Stimulated activated naive B cell treated with anti-CD40 and anti-IgM and Interleukin-4, amounts not matched to agents 10 μg/mL and 1 μg/mL and 100 μg/mL, for 72 hours (primary cell): ENCODE results near the gene PRSS36.
"Not testable (repeated sequence)": the region's sequence is repeated elsewhere in the genome, so short reads cannot be mapped to it uniquely, and the experiment has no call there.

Source experiments
- ATAC-seq, 2 donors: fragments of 150-1000 bp; cut with Tn5 transposase; replicated peaks; 2 replicates each; pipeline ENCODE4 v1.10.0; 2021; ENCODE audit warnings: moderate library complexity in 1 of 2
- DNase-seq: peaks from one replicate; pipeline ENCODE4 v3.0.0; 2021
- H3K27ac Mint-ChIP-seq: one replicate; pipeline ENCODE4 v1.8.0; 2022; ENCODE audit warnings: mild to moderate bottlenecking, mixed read lengths
- H3K27me3 Mint-ChIP-seq, 2 donors: one replicate each; pipeline ENCODE4 v1.8.0; 2022; ENCODE audit warnings: mixed read lengths in 2 of 2
- H3K36me3 Mint-ChIP-seq, 2 donors: one replicate each; pipeline ENCODE4 v1.8.0; 2022; ENCODE audit warnings: mixed read lengths in 2 of 2, mild to moderate bottlenecking in 1 of 2
- H3K4me1 Mint-ChIP-seq, 2 donors: one replicate each; pipeline ENCODE4 v1.8.0; 2022; ENCODE audit warnings: mixed read lengths in 2 of 2, mild to moderate bottlenecking in 1 of 2
- H3K4me3 Mint-ChIP-seq, 2 donors: one replicate each; pipeline ENCODE4 v1.8.0; 2022; ENCODE audit warnings: mild to moderate bottlenecking in 2 of 2, mixed read lengths in 2 of 2, moderate library complexity in 1 of 2
- H3K9me3 Mint-ChIP-seq, 2 donors: one replicate each; pipeline ENCODE4 v1.8.0; 2022; ENCODE audit warnings: mixed read lengths in 2 of 2, mild to moderate bottlenecking in 1 of 2

PRSS36 gene

GRCh38 chr16:31170048-31170447 lies 20.2 kb upstream of the PRSS36 start:
- H3K27me3 Mint-ChIP-seq, H3K36me3 Mint-ChIP-seq, DNase-seq, H3K9me3 Mint-ChIP-seq, ATAC-seq, H3K4me3 Mint-ChIP-seq, H3K27ac Mint-ChIP-seq, H3K4me1 Mint-ChIP-seq: not testable (repeated sequence)

GRCh38 chr16:31168848-31169247 lies 19.0 kb upstream of the PRSS36 start:
- DNase-seq (no peak), ATAC-seq (no peak)
- H3K4me1 Mint-ChIP-seq = no peaks in the 10 kb centered on the region
- H3K9me3 Mint-ChIP-seq = no peaks in the 10 kb centered on the region
- no peaks in the 10 kb centered on the region for H3K36me3 Mint-ChIP-seq
- H3K4me3 Mint-ChIP-seq = no peak overlapping the region
- no peaks in the 10 kb centered on the region for H3K27me3 Mint-ChIP-seq
- no peak overlapping the region for H3K27ac Mint-ChIP-seq

GRCh38 chr16:31167315-31167714 lies 17.4 kb upstream of the PRSS36 start:
- no peak for ATAC-seq
- no peaks in the 10 kb centered on the region for H3K9me3 Mint-ChIP-seq
- no peaks in the 10 kb centered on the region for H3K27me3 Mint-ChIP-seq
- no peaks in the 10 kb centered on the region for H3K4me1 Mint-ChIP-seq
- H3K4me3 Mint-ChIP-seq = no peak overlapping the region
- no peaks in the 10 kb centered on the region for H3K36me3 Mint-ChIP-seq
- no peak for DNase-seq
- no peak overlapping the region for H3K27ac Mint-ChIP-seq

- Mint-ChIP-seq H3K27me3 (peaks cover 4 to 11% of the 10 kb centered on the region in 2 donors), H3K9me3 (no peaks in the 10 kb centered on the region), H3K27ac (no peak overlapping the region), H3K4me1 (peaks cover 3 to 8% of the 10 kb centered on the region in 2 donors), H3K4me3 (peak overlapping the region in 1 of 2 donors; percentile 44), H3K36me3 (no peaks in the 10 kb centered on the region)
- no peak for DNase-seq
- ATAC-seq = peak; percentile 75 to 80
Measured at GRCh38 chr16:31157136-31157535, 7.3 kb upstream of the PRSS36 start.

- DNase-seq, H3K4me3 Mint-ChIP-seq, H3K9me3 Mint-ChIP-seq, H3K36me3 Mint-ChIP-seq, ATAC-seq, H3K4me1 Mint-ChIP-seq: not testable (repeated sequence)
- H3K27me3 Mint-ChIP-seq = peaks cover 8 to 21% of the 10 kb centered on the region in 2 donors
- H3K27ac Mint-ChIP-seq = peak overlapping the region; percentile 10
Measured at GRCh38 chr16:31150976-31151375, 1.1 kb upstream of the PRSS36 start.

GRCh38 chr16:31149332-31149731 lies 534 bp downstream of the PRSS36 start:
- DNase-seq (no peak), ATAC-seq (no peak)
- Mint-ChIP-seq H3K27me3 (peaks cover 8 to 21% of the 10 kb centered on the region in 2 donors), H3K27ac (no peak overlapping the region), H3K4me3 (no peak overlapping the region), H3K36me3 (no peaks in the 10 kb centered on the region), H3K9me3 (no peaks in the 10 kb centered on the region), H3K4me1 (no peaks in the 10 kb centered on the region)

- Mint-ChIP-seq H3K27ac (no peak overlapping the region), H3K4me1 (no peaks in the 10 kb centered on the region), H3K9me3 (no peaks in the 10 kb centered on the region), H3K27me3 (peaks cover 8 to 21% of the 10 kb centered on the region in 2 donors), H3K4me3 (no peak overlapping the region), H3K36me3 (no peaks in the 10 kb centered on the region)
- no peak for DNase-seq
- ATAC-seq = no peak
Measured at GRCh38 chr16:31148896-31149295, 970 bp downstream of the PRSS36 start.

GRCh38 chr16:31148281-31148728 lies 1.6 kb downstream of the PRSS36 start:
- Mint-ChIP-seq H3K4me3 (no peak overlapping the region), H3K4me1 (peaks cover 0 to 2% of the 10 kb centered on the region in 2 donors), H3K36me3 (no peaks in the 10 kb centered on the region), H3K27me3 (peaks cover 8 to 21% of the 10 kb centered on the region in 2 donors), H3K9me3 (no peaks in the 10 kb centered on the region), H3K27ac (peak overlapping the region; percentile 14)
- no peak for DNase-seq
- ATAC-seq = peak in 1 of 2 donors; percentile 31

GRCh38 chr16:31147574-31147973 lies 2.3 kb downstream of the PRSS36 start:
- H3K27me3 Mint-ChIP-seq = peaks cover 8 to 21% of the 10 kb centered on the region in 2 donors
- H3K4me3 Mint-ChIP-seq = no peak overlapping the region
- DNase-seq = no peak
- no peaks in the 10 kb centered on the region for H3K9me3 Mint-ChIP-seq
- ATAC-seq = no peak
- peaks cover 0 to 2% of the 10 kb centered on the region in 2 donors for H3K4me1 Mint-ChIP-seq
- no peaks in the 10 kb centered on the region for H3K36me3 Mint-ChIP-seq
- no peak overlapping the region for H3K27ac Mint-ChIP-seq

- Mint-ChIP-seq H3K36me3 (no peaks in the 10 kb centered on the region), H3K4me1 (peaks cover 6 to 8% of the 10 kb centered on the region in 2 donors), H3K4me3 (no peak overlapping the region), H3K9me3 (no peaks in the 10 kb centered on the region), H3K27me3 (peaks cover 8 to 21% of the 10 kb centered on the region in 2 donors), H3K27ac (no peak overlapping the region)
- DNase-seq (no peak), ATAC-seq (no peak)
Measured at GRCh38 chr16:31145398-31145990, 4.4 kb downstream of the PRSS36 start.

- not testable (repeated sequence) for H3K27ac Mint-ChIP-seq, H3K4me1 Mint-ChIP-seq, H3K36me3 Mint-ChIP-seq, DNase-seq, H3K9me3 Mint-ChIP-seq, ATAC-seq
- H3K4me3 Mint-ChIP-seq = peak overlapping the region in 1 of 2 donors; percentile 6
- H3K27me3 Mint-ChIP-seq = peaks cover 8 to 16% of the 10 kb centered on the region in 2 donors
Measured at GRCh38 chr16:31144418-31144817, 5.4 kb downstream of the PRSS36 start.

GRCh38 chr16:31143694-31144148 lies 6.1 kb downstream of the PRSS36 start:
- H3K4me3 Mint-ChIP-seq = peak overlapping the region; percentile 59 to 83
- no peaks in the 10 kb centered on the region for H3K36me3 Mint-ChIP-seq
- H3K4me1 Mint-ChIP-seq = peaks cover 8% of the 10 kb centered on the region in 2 donors
- no peak for ATAC-seq
- DNase-seq = no peak
- H3K27ac Mint-ChIP-seq = peak overlapping the region; percentile 47
- no peaks in the 10 kb centered on the region for H3K9me3 Mint-ChIP-seq
- H3K27me3 Mint-ChIP-seq = peaks cover 8 to 14% of the 10 kb centered on the region in 2 donors

GRCh38 chr16:31143011-31143693 lies 6.7 kb downstream of the PRSS36 start:
- peaks cover 8 to 14% of the 10 kb centered on the region in 2 donors for H3K27me3 Mint-ChIP-seq
- H3K27ac Mint-ChIP-seq = peak overlapping the region; percentile 22
- peak overlapping the region; percentile 59 to 83 for H3K4me3 Mint-ChIP-seq
- no peak for ATAC-seq
- no peaks in the 10 kb centered on the region for H3K36me3 Mint-ChIP-seq
- H3K4me1 Mint-ChIP-seq = peaks cover 8% of the 10 kb centered on the region in 2 donors
- H3K9me3 Mint-ChIP-seq = no peaks in the 10 kb centered on the region
- no peak for DNase-seq

GRCh38 chr16:31142109-31143010 lies 7.5 kb downstream of the PRSS36 start:
- ATAC-seq (peak; percentile 86 to 91), DNase-seq (peak; percentile 99)
- Mint-ChIP-seq H3K36me3 (no peaks in the 10 kb centered on the region), H3K4me1 (peaks cover 8% of the 10 kb centered on the region in 2 donors), H3K27ac (peak overlapping the region; percentile 80), H3K4me3 (peak overlapping the region; percentile 78 to 83), H3K27me3 (peaks cover under 1 to 6% of the 10 kb centered on the region in 2 donors), H3K9me3 (no peaks in the 10 kb centered on the region)
